ENCODE results near the gene CFAP74. TPM values are rescaled to one million over a fixed set of nuclear protein-coding genes. Genes with fewer than 3 reads are reported as not detected.

The CFAP74 gene
- total RNA-seq, 1 experiment from 2014 or later, result not detected

GRCh38 chr1:1899266-1899966 is 104.2 kb downstream of the CFAP74 start:
- BruUV-seq (replicated peaks), result no TSS peak
- no peak for TF ChIP-seq CTCF (IDR thresholded peaks at IDR 0.05; ENCODE audit: insufficient read depth in 1 of 2, low read depth in 1 of 2, low read length in 1 of 2, severe bottlenecking in 1 of 2, unreplicated experiment in 1 of 2)
- no peaks in the 10 kb centered on the region for H3K36me3 ChIP-seq (ENCODE audit: control insufficient read depth, insufficient read depth, low read length)
- H3K27me3 ChIP-seq (replicated peaks; ENCODE audit: control insufficient read depth, insufficient read depth, low read length), result no peaks in the 10 kb centered on the region
- Mint-ChIP-seq H3K4me1 (ENCODE audit: low read depth, unreplicated experiment) (no peaks in the 10 kb centered on the region), H3K9me3 (ENCODE audit: unreplicated experiment) (no peaks in the 10 kb centered on the region), H3K36me3 (ENCODE audit: insufficient read depth, unreplicated experiment) (peaks cover 11% of the 10 kb centered on the region), H3K4me3 (ENCODE audit: unreplicated experiment) (no peak overlapping the region), H3K27ac (ENCODE audit: unreplicated experiment) (no peak overlapping the region), H3K27me3 (ENCODE audit: insufficient read depth, unreplicated experiment) (no peaks in the 10 kb centered on the region)
- POLR2A ChIA-PET, result no interaction called here
- intact Hi-C loops (cut with micrococcal nuclease; ENCODE audit: unreplicated experiment), result no loop called here
- H3K4me3 ChIP-seq (ENCODE audit: low read depth, low read length), result no peak overlapping the region
- no peak for DNase-seq
- CTCF ChIA-PET, result interaction anchor here (1.3 kb wide), 1 partner anchor 10 kb away, joined by 7 read pairs; no protein-coding TSS in a partner anchor
- H3K4me1 ChIP-seq, result peaks cover 27% of the 10 kb centered on the region
- no peaks in the 10 kb centered on the region for H3K9me3 ChIP-seq

DNA sequence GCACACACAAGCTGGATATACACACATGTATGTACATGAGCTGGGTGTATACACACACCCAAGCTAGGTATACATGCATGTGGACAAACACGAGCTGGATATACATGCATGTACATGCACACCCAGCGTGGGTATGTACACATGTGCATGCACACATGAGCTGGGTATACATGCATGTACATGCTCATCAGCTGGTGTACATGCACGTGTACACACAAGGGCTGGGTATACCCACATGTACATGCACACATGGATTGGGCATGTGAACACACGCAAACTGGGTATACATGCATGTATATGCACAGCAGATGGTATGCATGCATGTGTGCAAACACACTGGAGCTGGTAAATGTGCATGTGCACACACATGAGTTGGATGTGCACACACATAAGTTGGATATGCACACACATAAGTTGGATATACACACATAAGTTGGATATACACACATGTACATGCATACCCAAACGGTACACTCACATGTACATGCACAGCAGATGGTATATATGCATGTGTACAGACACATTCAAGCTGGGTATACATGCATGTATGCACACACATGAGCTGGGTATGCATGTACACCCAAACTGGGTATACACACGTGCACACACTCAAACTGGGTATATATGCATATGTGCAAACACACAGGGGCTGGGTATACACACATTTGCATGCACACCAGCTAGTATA is 105.2 kb downstream of the CFAP74 start:
- POLR2A ChIA-PET, result no interaction called here
- no peak for TF ChIP-seq CTCF (IDR thresholded peaks at IDR 0.05; ENCODE audit: insufficient read depth in 1 of 2, low read depth in 1 of 2, low read length in 1 of 2, severe bottlenecking in 1 of 2, unreplicated experiment in 1 of 2)
- no peak overlapping the region for H3K4me3 Mint-ChIP-seq (ENCODE audit: unreplicated experiment)
- H3K9me3 ChIP-seq, result no peaks in the 10 kb centered on the region
- no peaks in the 10 kb centered on the region for H3K4me1 Mint-ChIP-seq (ENCODE audit: low read depth, unreplicated experiment)
- peaks cover 37% of the 10 kb centered on the region for H3K4me1 ChIP-seq
- no peaks in the 10 kb centered on the region for H3K9me3 Mint-ChIP-seq (ENCODE audit: unreplicated experiment)
- H3K36me3 Mint-ChIP-seq (ENCODE audit: insufficient read depth, unreplicated experiment), result peaks cover 9% of the 10 kb centered on the region
- no peaks in the 10 kb centered on the region for H3K36me3 ChIP-seq (ENCODE audit: control insufficient read depth, insufficient read depth, low read length)
- CTCF ChIA-PET, result interaction anchor here (0.5 to 0.6 kb wide), 2 partner anchors 9 to 240 kb away, joined by 3 read pairs; no protein-coding TSS in a partner anchor
- intact Hi-C loops (cut with micrococcal nuclease; ENCODE audit: unreplicated experiment), result no loop called here
- no peaks in the 10 kb centered on the region for H3K27me3 Mint-ChIP-seq (ENCODE audit: insufficient read depth, unreplicated experiment)
- H3K27me3 ChIP-seq (replicated peaks; ENCODE audit: control insufficient read depth, insufficient read depth, low read length), result no peaks in the 10 kb centered on the region
- BruUV-seq (replicated peaks), result no TSS peak
- H3K4me3 ChIP-seq (ENCODE audit: low read depth, low read length), result no peak overlapping the region
- H3K27ac Mint-ChIP-seq (ENCODE audit: unreplicated experiment), result no peak overlapping the region
- no peak for DNase-seq

GRCh38 chr1:1895456-1896336 is 107.9 kb downstream of the CFAP74 start:
- H3K9me3 ChIP-seq, result no peaks in the 10 kb centered on the region
- no peaks in the 10 kb centered on the region for H3K27me3 ChIP-seq (replicated peaks; ENCODE audit: control insufficient read depth, insufficient read depth, low read length)
- H3K4me1 ChIP-seq, result peaks cover 48% of the 10 kb centered on the region
- intact Hi-C loops (cut with micrococcal nuclease; ENCODE audit: unreplicated experiment), result no loop called here
- no peak overlapping the region for H3K4me3 ChIP-seq (ENCODE audit: low read depth, low read length)
- no peaks in the 10 kb centered on the region for H3K36me3 ChIP-seq (ENCODE audit: control insufficient read depth, insufficient read depth, low read length)
- no peak for TF ChIP-seq CTCF (IDR thresholded peaks at IDR 0.05; ENCODE audit: insufficient read depth in 1 of 2, low read depth in 1 of 2, low read length in 1 of 2, severe bottlenecking in 1 of 2, unreplicated experiment in 1 of 2)
- H3K9me3 Mint-ChIP-seq (ENCODE audit: unreplicated experiment), result no peaks in the 10 kb centered on the region
- no peak overlapping the region for H3K4me3 Mint-ChIP-seq (ENCODE audit: unreplicated experiment)
- BruUV-seq (replicated peaks), result no TSS peak
- ChIA-PET POLR2A (no interaction called here), CTCF (interaction anchor here (0.6 to 1.4 kb wide), 2 partner anchors 10 to 37 kb away, joined by 3 to 5 read pairs; no protein-coding TSS in a partner anchor)
- H3K36me3 Mint-ChIP-seq (ENCODE audit: insufficient read depth, unreplicated experiment), result peaks cover 17% of the 10 kb centered on the region
- no peaks in the 10 kb centered on the region for H3K27me3 Mint-ChIP-seq (ENCODE audit: insufficient read depth, unreplicated experiment)
- H3K27ac Mint-ChIP-seq (ENCODE audit: unreplicated experiment), result no peak overlapping the region
- no peak for DNase-seq
- H3K4me1 Mint-ChIP-seq (ENCODE audit: low read depth, unreplicated experiment), result no peaks in the 10 kb centered on the region

Measured in Caco-2 (cell line).